Measurements from ENCODE around the gene GFOD1. TPM values are rescaled to one million over a fixed set of nuclear protein-coding genes. Genes with fewer than 3 reads are reported as not detected.

The GFOD1 gene
- total RNA-seq, 4 donors from 2014 or later: 12.2 to 78.2 (median 45.7) TPM

GRCh38 chr6:13472976-13473767, 14.2 kb downstream of the GFOD1 start:
- TF ChIP-seq, protein P1, sequence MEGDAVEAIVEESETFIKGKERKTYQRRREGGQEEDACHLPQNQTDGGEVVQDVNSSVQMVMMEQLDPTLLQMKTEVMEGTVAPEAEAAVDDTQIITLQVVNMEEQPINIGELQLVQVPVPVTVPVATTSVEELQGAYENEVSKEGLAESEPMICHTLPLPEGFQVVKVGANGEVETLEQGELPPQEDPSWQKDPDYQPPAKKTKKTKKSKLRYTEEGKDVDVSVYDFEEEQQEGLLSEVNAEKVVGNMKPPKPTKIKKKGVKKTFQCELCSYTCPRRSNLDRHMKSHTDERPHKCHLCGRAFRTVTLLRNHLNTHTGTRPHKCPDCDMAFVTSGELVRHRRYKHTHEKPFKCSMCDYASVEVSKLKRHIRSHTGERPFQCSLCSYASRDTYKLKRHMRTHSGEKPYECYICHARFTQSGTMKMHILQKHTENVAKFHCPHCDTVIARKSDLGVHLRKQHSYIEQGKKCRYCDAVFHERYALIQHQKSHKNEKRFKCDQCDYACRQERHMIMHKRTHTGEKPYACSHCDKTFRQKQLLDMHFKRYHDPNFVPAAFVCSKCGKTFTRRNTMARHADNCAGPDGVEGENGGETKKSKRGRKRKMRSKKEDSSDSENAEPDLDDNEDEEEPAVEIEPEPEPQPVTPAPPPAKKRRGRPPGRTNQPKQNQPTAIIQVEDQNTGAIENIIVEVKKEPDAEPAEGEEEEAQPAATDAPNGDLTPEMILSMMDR (IDR thresholded peaks at IDR 0.05): no peak
- no peak for DNase-seq (ENCODE audit: low spot score)
- no peak for ATAC-seq (ENCODE audit: low FRiP score)

GRCh38 chr6:13472099-13472498, 15.3 kb downstream of the GFOD1 start:
- DNase-seq (ENCODE audit: low spot score) (no peak), ATAC-seq (ENCODE audit: low FRiP score) (no peak)
- TF ChIP-seq, protein P1 (IDR thresholded peaks at IDR 0.05): no peak

DNA sequence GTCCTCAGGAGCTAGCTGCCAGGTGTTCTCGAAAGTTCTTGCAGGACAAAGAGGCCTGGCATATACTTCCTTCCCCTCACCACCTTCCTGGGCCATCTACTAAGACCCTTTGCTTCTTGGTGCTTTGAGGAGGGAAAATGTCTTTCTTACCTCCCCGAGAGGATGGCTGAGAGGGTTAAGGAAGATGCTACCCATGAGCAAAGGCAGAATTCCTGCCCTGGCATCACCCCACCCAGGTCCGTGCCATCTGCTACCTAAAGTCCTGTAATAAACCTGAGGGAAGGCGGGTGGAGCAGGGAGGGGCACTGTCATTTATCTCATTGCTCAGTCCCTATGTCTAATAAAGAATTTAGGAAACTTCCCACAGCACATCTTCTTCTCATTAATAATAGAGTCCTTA, 16.2 kb downstream of the GFOD1 start:
- ATAC-seq (ENCODE audit: low FRiP score): no peak
- DNase-seq (ENCODE audit: low spot score): no peak
- TF ChIP-seq, protein P1 (IDR thresholded peaks at IDR 0.05): no peak

- ATAC-seq (ENCODE audit: low FRiP score) (no peak), DNase-seq (ENCODE audit: low spot score) (no peak)
Measured at GRCh38 chr6:13470238-13471140, 16.9 kb downstream of the GFOD1 start.

DNA sequence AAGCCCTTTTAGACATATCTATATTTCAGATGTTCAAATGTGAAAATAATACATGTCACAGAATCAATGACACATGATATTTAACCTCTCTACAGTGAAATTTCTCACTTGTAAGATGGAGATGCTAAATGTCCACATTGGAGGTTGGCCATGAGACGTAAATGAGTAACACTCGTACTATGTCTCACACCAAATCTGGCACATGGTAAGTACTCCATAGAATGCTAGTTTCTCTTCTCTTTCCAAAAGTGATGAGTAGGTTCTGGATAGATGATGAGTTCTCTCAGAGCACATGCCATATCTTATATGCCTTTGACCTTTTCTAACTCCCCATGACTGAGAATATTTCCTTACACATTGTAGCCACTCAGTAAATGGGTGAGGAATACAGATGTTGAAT, 17.7 kb downstream of the GFOD1 start:
- ATAC-seq (ENCODE audit: low FRiP score) (no peak), DNase-seq (ENCODE audit: low spot score) (no peak)
- TF ChIP-seq, protein P1 (IDR thresholded peaks at IDR 0.05): no peak

More at GRCh38 chr6:13470238-13471140, 16.9 kb downstream of the GFOD1 start:
- TF ChIP-seq, protein P1 (IDR thresholded peaks at IDR 0.05): no peak

GRCh38 chr6:13468839-13469238, 18.6 kb downstream of the GFOD1 start:
- TF ChIP-seq, protein P1 (IDR thresholded peaks at IDR 0.05): no peak
- ATAC-seq (ENCODE audit: low FRiP score) (no peak), DNase-seq (ENCODE audit: low spot score) (no peak)

All from omental fat pad (tissue), 4 donors.